ENCODE data around the gene FNBP1.

FNBP1 gene

DNA sequence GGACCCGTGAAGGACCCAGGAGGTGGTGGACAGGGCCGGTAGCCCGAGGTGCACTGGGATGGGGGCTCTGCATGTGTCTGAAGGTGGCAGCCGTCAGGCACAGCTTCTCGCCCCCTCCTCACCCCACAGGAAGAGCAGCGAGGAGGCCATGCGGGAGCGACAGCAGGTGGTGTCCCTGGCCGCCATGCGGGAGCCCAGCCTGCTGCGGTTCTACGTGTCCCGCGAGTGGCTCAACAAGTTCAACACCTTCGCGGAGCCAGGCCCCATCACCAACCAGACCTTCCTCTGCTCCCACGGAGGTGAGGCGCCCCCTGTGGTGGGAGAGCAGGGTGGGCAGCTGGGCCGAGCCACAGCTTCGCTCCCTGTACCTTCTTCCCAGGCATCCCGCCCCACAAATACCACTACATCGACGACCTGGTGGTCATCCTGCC is 167.8 kb downstream of the FNBP1 start:
- no peak for DNase-seq (ENCODE audit: low spot score)

GRCh38 chr9:129874261-129875101 is 168.5 kb downstream of the FNBP1 start:
- DNase-seq (ENCODE audit: low spot score): no peak

GRCh38 chr9:129873563-129874190 is 169.3 kb downstream of the FNBP1 start:
- DNase-seq (ENCODE audit: low spot score): no peak

DNA sequence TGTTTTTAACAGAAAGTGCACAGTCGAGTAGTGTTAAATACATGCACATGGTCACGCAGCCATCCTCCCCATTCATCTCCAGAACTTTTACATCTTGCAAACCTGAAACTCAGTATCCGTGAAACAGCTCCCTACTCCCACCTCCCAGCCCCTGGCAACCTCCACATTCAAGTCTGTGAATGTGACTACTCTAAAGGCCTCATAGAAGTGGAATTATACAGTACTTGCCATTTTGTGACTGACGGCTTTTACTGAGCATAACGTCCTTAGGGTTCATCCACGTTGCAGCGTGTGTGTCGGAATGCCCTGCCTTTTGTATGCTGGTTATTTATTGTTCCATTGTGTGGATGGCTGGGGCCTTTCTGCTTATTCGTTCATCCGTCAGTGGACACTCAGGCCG is 171.9 kb downstream of the FNBP1 start:
- no peak for DNase-seq (ENCODE audit: low spot score)

- no peak for DNase-seq (ENCODE audit: low spot score)
Observed at GRCh38 chr9:129869585-129870501, 173.1 kb downstream of the FNBP1 start.

- DNase-seq (ENCODE audit: low spot score): no peak
Observed at GRCh38 chr9:129868872-129869486, 174.0 kb downstream of the FNBP1 start.

DNA sequence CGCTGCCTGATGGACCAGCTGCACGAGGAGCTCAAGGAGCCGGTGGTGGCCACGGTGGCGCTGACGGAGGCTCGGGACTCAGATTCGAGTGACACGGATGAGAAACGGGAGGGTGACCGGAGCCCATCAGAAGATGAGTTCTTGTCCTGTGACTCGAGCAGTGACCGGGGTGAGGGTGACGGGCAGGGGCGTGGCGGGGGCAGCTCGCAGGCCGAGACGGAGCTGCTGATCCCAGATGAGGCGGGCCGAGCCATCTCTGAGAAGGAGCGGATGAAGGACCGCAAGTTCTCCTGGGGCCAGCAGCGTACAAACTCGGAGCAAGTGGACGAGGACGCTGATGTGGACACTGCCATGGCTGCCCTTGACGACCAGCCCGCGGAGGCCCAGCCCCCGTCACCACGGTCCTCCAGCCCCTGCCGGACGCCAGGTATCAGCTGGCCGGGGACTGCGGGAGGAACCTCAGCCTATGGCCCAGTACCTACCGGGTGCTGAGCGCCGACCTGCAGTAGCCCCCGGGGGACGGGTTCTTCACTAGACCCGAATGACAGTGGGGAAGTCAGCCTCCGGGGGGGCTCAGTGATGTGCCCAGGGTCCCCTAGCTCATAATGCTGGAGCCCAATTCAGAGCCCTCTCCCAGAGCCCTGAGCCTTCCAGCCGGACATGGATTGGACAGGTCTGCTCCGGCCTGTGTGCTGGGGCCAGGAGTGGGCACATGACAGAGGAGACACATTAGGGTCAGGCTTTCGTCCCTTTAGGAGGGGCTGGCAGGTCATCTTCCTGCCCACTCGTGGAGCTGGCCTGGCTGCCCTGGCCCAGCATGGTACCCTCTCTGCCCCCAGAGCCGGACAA is 174.7 kb downstream of the FNBP1 start:
- no peak for DNase-seq (ENCODE audit: low spot score)

DNA sequence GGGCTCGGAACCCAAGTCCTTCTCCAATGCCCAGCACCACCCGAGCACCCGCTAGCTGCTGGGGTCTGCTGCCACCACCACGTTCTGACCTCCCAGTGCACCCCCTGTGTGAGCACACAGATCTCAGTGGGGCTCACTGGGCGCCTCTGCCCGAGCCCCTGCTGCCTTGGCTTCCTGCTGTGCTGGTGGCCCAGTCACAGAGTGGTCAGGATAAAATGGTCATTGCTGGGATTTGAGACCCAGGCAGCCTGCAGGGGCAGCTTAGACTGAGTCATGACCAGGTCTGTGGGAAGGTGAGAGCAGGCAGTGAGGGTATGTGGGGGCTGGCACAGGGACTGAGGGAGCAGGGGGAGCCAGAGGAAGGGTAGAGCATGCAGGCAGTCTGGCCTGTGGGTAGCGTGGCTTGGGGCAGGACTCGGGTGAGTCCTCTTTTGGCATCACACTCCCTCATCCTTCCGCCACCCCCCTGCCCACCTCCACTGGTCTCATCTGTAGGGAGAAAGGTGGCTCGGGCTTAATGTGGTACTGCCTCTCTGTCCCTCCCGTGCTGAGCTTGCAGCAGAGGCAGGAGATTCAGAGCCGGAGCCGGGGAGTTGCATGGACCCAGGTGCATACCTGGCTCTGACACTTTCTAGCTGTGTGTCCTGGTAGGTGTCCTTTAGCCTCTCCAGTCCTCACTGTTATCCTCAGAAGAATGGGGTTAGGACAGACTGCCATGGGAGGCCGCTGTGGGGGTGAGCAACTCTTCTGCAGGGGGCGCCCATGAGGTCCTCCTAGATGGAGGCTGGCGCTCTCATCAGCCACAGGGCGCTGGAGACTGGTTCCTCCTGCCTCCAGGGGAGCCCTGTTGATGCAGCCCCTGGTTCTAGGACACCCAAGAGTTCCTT is 175.6 kb downstream of the FNBP1 start:
- no peak for DNase-seq (ENCODE audit: low spot score)

DNA sequence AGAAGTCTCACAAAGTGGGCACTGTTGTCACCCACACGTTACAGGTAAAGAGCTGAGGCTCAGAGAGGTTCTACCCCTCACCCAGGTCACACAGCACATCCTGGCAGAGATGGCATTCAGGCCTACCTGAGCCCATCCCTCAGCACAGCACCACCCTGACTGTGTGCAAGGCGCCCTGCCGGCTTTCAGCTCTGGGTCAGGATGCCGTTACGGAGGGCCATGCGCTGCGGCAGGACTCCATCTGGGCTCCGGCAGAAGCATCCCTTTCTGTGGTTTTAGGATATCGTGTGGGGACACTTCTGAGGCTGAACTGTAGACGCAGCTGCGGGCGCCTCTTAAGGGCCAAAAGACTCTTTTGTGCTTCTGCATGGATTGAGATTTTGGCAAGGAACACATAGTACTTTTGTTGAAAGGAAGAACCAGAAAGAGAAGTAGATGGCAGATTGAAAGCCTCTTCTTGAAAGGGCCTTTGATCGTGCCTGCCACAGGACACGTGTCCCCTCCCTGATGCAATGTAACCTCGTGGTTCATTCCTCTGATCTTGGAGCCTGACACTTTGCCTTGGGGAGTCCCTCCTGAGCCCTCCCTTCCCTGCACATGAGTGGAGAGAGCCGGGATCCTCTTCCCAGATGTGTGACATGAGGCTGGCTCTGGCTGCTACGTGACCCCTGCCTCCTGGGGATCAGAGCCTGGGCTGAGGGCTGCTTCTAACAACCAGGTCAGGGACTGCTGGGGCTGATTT is 176.4 kb downstream of the FNBP1 start:
- DNase-seq (ENCODE audit: low spot score): no peak

DNA sequence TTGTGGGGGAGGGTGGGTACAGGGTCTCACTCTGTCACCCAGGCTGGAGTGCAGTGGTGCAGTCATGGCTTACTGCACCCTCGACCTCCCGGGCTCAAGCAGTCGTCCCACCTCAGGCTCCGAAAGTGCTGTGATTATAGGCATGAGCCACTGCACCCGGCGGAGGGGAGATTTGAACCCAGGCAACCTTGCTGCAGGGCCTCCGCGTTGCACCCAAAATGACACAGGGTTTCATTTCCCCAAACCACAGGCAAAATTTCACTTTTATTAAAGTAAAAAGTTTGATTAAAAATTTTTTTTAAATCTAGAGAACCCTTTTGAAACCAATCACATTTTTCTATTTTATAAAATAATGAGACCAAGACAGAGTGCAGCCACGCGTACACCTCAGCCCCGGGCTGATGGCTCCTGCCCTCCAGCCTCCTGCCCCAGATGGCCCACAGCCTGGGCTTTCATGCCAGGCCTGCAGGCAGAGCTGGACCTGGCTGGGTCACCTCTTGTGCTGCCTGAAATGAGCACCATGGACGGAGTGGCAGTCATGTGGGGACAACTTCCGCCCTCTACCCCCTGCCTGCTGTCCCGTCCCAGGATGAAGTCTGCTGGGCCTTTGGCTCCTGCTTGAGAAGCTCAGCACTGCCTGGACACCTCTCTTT is 177.2 kb downstream of the FNBP1 start:
- DNase-seq (ENCODE audit: low spot score): no peak

- DNase-seq (ENCODE audit: low spot score): no peak
Observed at GRCh38 chr9:129864991-129865647, 177.9 kb downstream of the FNBP1 start.

DNA sequence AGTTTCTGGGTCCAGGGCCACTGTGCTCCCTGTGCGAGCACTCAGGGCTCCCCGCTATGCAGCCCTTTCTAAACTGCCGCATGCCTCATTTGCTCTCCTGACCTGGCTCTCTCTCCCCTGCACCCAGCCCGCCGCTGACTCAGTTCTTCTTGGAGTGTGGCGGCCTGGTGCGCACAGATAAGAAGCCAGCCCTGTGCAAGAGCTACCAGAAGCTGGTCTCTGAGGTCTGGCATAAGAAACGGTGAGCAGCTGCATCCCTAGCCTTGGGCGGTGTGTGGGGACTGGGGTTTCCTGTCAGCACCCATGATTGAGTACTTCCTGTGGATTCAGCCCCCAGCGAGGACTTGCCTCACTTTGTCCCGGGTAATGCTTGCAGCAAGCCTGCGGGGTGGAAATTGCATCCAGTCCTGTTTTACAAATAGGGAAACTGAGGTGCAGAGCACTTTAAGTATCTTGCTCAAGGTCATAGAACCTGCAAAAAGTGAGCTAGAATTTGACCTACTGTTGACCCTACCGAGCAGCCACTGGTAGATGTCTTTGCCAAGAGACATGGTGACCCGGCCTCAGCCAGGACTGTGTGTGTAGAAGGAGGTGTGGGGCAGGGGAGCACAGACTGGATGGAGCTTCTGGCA is 179.8 kb downstream of the FNBP1 start:
- no peak for DNase-seq (ENCODE audit: low spot score)

DNA sequence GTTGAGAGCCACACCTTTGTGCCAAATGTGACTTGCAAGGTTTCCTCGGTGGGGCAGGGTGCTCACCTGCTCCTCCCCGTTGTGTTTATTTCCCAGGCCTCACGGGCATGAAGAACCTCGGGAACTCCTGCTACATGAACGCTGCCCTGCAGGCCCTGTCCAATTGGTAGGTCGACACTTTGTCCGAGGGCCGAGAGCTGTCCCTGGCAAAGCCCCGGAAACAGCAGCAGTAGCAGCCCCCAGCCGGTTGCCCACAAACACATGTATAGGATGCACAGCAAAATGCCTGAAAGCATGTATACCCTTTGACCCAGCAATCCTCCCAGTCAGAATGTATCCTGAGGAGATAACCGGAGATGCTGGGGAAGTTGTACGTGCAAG is 181.6 kb downstream of the FNBP1 start:
- DNase-seq (ENCODE audit: low spot score): no peak

DNA sequence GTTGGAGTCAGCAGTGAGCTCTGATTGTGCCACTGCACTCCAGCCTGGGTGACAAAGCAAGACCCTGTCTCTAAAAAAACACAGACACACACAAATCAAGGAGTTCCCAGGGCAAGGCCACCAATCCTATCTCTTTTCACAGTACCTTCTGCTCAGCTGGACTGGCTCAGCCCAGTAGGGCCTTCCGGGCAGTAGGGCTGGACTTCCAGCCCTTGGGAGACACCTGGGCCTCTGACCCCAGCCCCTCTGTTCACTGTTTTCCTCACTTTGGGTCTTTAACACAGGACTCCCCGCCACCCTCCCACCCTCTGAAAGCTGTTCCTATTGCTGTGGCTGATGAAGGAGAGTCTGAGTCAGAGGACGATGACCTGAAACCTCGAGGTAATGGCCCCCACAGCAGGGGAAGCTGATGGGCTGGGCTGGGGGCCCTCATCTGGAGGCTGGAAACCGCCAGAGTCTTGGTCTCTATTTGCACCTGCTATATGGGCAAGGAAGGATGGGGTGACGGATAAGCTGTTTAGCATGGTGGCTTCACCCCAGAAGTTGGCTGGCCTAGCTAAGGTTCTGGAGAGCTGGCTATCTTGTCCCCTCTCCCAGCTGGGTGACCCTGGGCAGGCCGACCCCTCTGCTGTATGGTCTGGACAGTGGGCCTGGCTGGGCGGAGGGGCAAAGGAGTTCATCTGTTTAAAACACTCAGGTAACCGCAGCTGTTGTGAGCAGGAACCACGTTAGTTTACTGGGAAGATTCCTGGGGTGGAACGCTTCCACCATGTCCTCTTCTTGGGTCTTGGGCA is 182.1 kb downstream of the FNBP1 start:
- DNase-seq (ENCODE audit: low spot score): no peak

DNA sequence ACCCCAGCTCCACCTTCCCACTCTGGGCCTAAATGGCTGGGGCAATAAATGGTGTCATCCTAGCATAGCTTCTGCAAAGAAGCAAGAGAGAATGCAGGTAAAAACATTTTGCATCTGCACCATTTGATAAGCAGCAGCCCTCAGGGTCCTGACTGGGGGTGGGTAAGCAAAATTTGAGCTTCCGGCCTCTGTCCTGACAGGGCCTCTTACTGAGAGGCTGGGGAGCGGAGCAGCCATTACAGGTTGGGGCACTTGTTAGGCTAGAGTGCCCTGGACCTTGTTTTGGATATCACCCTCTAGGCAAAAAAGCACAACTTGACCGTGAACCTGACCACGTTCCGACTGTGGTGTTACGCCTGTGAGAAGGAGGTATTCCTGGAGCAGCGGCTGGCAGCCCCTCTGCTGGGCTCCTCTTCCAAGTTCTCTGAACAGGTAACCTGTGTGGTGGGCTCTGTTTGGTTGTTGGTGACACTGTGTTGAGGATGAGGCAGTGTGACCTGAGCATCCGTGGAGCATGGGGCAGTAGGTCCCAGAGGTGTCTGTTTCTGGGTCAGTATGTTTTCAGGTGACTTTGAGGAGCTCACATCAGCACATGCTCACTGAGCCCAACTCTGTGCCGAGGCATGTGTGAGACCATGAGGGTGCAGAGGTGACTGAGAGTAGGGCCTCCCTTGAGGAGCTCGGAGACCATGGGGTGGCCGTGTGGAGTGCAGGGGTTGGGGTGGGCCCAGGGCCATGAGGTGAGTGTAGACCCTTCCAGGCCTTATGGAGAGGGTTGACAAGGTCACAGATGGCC is 184.6 kb downstream of the FNBP1 start:
- no peak for DNase-seq (ENCODE audit: low spot score)

DNA sequence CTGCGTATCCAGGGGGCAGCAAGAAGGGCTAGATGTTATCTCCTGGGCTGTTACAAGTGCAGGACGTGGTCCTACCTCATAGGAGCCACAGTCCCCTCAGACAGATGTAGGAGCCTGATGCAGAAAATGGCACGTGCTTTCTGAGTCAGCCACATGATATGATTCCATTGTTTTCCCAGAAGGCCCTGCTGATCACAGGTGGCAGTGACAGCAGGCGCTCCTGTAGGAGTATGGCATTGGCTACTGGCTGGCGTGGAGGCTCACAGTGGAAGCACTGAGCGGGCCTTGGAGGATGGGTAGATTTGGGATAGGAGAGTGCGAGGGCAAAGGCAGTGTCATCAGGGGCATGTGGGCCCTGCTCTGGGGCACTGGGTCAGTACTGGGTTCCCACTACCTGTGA is 185.8 kb downstream of the FNBP1 start:
- no peak for DNase-seq (ENCODE audit: low spot score)
